ENCODE data around the gene LGALS7.
"Not testable (repeated sequence)": the region's sequence is repeated elsewhere in the genome, so short reads cannot be mapped to it uniquely, and the experiment has no call there.

Gene LGALS7

DNA sequence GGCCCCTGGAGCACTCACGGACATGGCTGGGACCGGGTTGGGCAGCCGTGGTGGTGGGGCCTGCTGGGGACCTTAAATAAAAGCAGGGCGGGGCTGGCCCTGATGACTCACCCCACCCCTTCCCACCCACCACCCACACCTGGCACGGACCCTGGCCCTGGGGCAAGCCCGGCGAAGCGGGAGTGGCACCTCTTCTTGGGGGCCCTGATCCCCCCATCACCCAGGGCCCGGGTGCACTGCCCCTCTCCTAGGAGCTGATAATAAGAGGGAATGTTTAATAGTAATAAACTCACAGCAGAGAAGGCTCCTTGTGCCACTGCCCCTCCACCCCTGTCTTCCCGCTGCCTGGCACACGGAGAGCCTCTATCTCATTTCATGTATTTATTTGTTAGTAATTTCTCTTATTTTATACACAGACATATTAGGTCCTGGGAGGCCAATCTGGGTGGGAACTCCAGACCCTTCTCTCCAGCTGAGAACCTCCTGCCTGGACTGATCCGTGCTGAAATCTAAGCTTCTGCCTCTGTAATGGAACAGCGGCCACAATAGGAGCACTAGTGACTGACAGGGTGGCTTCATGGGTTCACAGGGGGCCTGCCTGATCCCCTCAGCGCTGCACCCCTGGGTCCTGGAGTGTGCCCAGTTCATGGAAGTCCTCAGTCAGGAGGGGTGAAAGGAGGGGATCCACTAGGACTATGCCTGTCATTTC, at the start of gene LGALS7:
TSS of gene LGALS7 (minus strand) at position 49 of the 709 bp plus-strand sequence. CDS start at position 24, 25 bp downstream.
- Histone ChIP-seq H4K20me1 (ENCODE audit: insufficient read depth, low read length) (no peaks in the 10 kb centered on the region), H2AFZ (ENCODE audit: low read length) (no peak within 1 kb of the TSS), H3K9ac (ENCODE audit: low read length) (no peak within 1 kb of the TSS), H3K9me3 (ENCODE audit: low read length) (no peaks in the 10 kb centered on the region), H3K4me1 (ENCODE audit: insufficient read depth, low read length, severe bottlenecking) (peaks cover 14% of the 10 kb centered on the region), H3K9me2 (ENCODE audit: low read depth, low read length) (no peaks in the 10 kb centered on the region), H3K36me3 (ENCODE audit: insufficient read depth, low read length) (no peaks in the 10 kb centered on the region), H3K79me2 (ENCODE audit: insufficient read depth, low read length) (no peaks in the 10 kb centered on the region), H3F3A (ENCODE audit: insufficient read depth, low read length) (no peaks in the 10 kb centered on the region), H3K27me3 (ENCODE audit: insufficient read depth, low read length) (no peaks in the 10 kb centered on the region), H3K4me2 (ENCODE audit: low read length) (no peak within 1 kb of the TSS), H3K4me3 (ENCODE audit: low read depth, low read length, poor library complexity, severe bottlenecking) (no peak within 1 kb of the TSS), H3K27ac (ENCODE audit: low read depth, low read length, poor library complexity, severe bottlenecking) (no peak within 1 kb of the TSS)
- no peak for TF ChIP-seq EZH2 (IDR thresholded peaks at IDR 0.05; ENCODE audit: borderline replicate concordance, low read length)
- no peak for TF ChIP-seq CTCF (IDR thresholded peaks at IDR 0.05; ENCODE audit: low read length)

GRCh38 chr19:38821230-38821825, 48.0 kb upstream of the LGALS7 start:
- H3F3A ChIP-seq (ENCODE audit: insufficient read depth, low read length); H3K4me1 ChIP-seq (ENCODE audit: insufficient read depth, low read length, severe bottlenecking); H3K27ac ChIP-seq (ENCODE audit: low read depth, low read length, poor library complexity, severe bottlenecking); H3K9ac ChIP-seq (ENCODE audit: low read length); H3K9me3 ChIP-seq (ENCODE audit: low read length); H4K20me1 ChIP-seq (ENCODE audit: insufficient read depth, low read length); H3K79me2 ChIP-seq (ENCODE audit: insufficient read depth, low read length); H3K9me2 ChIP-seq (ENCODE audit: low read depth, low read length); H2AFZ ChIP-seq (ENCODE audit: low read length); H3K27me3 ChIP-seq (ENCODE audit: insufficient read depth, low read length); H3K4me3 ChIP-seq (ENCODE audit: low read depth, low read length, poor library complexity, severe bottlenecking); H3K4me2 ChIP-seq (ENCODE audit: low read length): not testable (repeated sequence)
- peaks cover 51% of the 10 kb centered on the region for H3K36me3 ChIP-seq (ENCODE audit: insufficient read depth, low read length)

DNA sequence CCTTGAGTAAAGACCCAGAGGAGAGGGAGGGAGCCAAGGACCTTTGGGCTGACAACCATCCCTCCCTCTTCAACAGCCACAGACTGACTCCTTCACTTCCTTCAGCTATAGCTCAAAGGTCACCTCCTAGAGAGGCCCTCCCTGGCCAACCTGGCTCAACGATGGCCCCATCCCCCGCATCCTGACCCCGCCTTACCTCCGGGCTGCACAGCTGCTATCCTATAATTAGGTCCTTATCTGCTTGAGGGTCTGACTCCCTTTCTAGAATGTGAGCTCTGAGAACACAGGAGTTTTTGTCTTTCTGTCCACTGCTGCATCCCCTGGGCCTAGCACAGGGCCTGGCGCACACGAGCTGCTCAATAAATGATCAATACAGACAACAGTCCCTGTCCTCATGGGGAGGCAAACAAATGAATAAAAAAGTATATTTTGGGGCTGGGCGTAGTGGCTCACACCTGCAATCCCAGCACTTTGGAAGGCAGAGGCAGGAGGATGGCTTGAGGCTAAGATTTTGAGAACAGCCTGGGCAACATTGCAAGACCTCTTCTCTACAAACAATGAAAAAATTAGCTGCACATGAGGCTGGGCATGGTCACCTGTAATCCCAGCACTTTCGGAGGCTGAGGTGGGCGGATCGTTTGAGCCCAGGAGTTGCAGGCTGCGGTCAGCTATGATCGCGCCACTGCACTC, 46.1 kb upstream of the LGALS7 start:
- H3K4me1 ChIP-seq (ENCODE audit: insufficient read depth, low read length, severe bottlenecking), result no peaks in the 10 kb centered on the region
- no peak overlapping the region for H3K9ac ChIP-seq (ENCODE audit: low read length)
- H2AFZ ChIP-seq (ENCODE audit: low read length), result no peak overlapping the region
- H3K79me2 ChIP-seq (ENCODE audit: insufficient read depth, low read length), result no peaks in the 10 kb centered on the region
- no peak overlapping the region for H3K27ac ChIP-seq (ENCODE audit: low read depth, low read length, poor library complexity, severe bottlenecking)
- H3K9me2 ChIP-seq (ENCODE audit: low read depth, low read length), result no peaks in the 10 kb centered on the region
- H4K20me1 ChIP-seq (ENCODE audit: insufficient read depth, low read length), result no peaks in the 10 kb centered on the region
- H3F3A ChIP-seq (ENCODE audit: insufficient read depth, low read length), result no peaks in the 10 kb centered on the region
- H3K36me3 ChIP-seq (ENCODE audit: insufficient read depth, low read length), result peaks cover 55% of the 10 kb centered on the region
- H3K9me3 ChIP-seq (ENCODE audit: low read length), result no peaks in the 10 kb centered on the region
- H3K4me3 ChIP-seq (ENCODE audit: low read depth, low read length, poor library complexity, severe bottlenecking), result no peak overlapping the region
- TF ChIP-seq EZH2 (IDR thresholded peaks at IDR 0.05; ENCODE audit: borderline replicate concordance, low read length) (no peak), CTCF (IDR thresholded peaks at IDR 0.05; ENCODE audit: low read length) (no peak)
- no peaks in the 10 kb centered on the region for H3K27me3 ChIP-seq (ENCODE audit: insufficient read depth, low read length)
- H3K4me2 ChIP-seq (ENCODE audit: low read length), result no peak overlapping the region

All from OCI-LY1 (cell line).